Breast epithelium (tissue), 4 donors: ENCODE data around the gene FLAD1. TPM values are rescaled to one million over a fixed set of nuclear protein-coding genes. Genes with fewer than 3 reads are reported as not detected.

Source experiments
- DNase-seq, 2 donors: peaks; one replicate each; pipeline ENCODE4 v3.0.0-alpha.2; 2019; ENCODE audit warnings: low spot score in 2 of 2
- H3K27ac ChIP-seq, 2 donors: fragments of 200-600 bp; sonication (generic) in 1 of 2; one replicate each; pipeline ENCODE4 v1.5.1; 2016 to 2019; ENCODE audit warnings: mild to moderate bottlenecking in 1 of 2
- H3K27me3 ChIP-seq, 2 donors: fragments of 200-600 bp; sonication (generic) in 1 of 2; one replicate each; pipeline versions ENCODE4 v1.5.1 to v1.6.0; 2017 to 2019; ENCODE audit warnings: control low read depth in 1 of 2, mild to moderate bottlenecking in 1 of 2
- H3K36me3 ChIP-seq: fragments of 200-600 bp; one replicate; pipeline ENCODE4 v1.5.1; 2019
- H3K4me1 ChIP-seq, 2 donors: fragments of 200-600 bp; sonication (generic); one replicate each; pipeline ENCODE4 v1.5.1; 2016 to 2019; ENCODE audit warnings: control low read depth in 1 of 2
- H3K4me3 ChIP-seq, 3 donors: fragments of 200-600 bp; sonication (generic); 1 replicate in 2 of 3; 2 replicates in 1 of 3; pipeline ENCODE4 v1.5.1; 2016 to 2019; ENCODE audit warnings: mild to moderate bottlenecking in 3 of 3, moderate library complexity in 2 of 3
- H3K9me3 ChIP-seq, 2 donors: fragments of 200-600 bp; sonication (generic) in 1 of 2; one replicate each; pipeline ENCODE4 v1.5.1; 2016 to 2019; ENCODE audit warnings: control low read depth in 1 of 2
- POLR2A ChIP-seq: fragments of 450-650 bp; IDR thresholded peaks from one replicate; pipeline ENCODE4 v1.6.1; 2016; ENCODE audit warnings: antibody characterized with exemption, mild to moderate bottlenecking, moderate library complexity
- POLR2AphosphoS5 ChIP-seq, 3 donors: sonication (generic); formaldehyde crosslinking; IDR thresholded peaks; one replicate each; pipeline ENCODE4 v1.6.1; 2017; ENCODE audit warnings: antibody characterized with exemption in 3 of 3
- intact Hi-C: fragments of 100-400 bp; cut with DNase I; formaldehyde crosslinking; loops from one replicate; pipeline ENCODE4 v1.15.1; 2023; ENCODE audit warnings: low total_unique reads
- total RNA-seq, 3 donors: library from RNA; depleted of rRNA; stranded (reverse); fragments of >200 nt; gene quantifications; one replicate each; pipeline ENCODE4 v1.1.0, GENCODE V29; 2016
- TF ChIP-seq, protein P1 (sequence below), 3 donors: fragments of 450-650 bp; IDR thresholded peaks; one replicate each; pipeline ENCODE4 v1.5.1; 2016 to 2017; ENCODE audit warnings: antibody characterized with exemption in 3 of 3, mild to moderate bottlenecking in 3 of 3, moderate library complexity in 3 of 3

FLAD1 gene
- total RNA-seq, 3 donors from 2014 or later, result 27.0 to 42.7 (median 39.3) TPM

DNA sequence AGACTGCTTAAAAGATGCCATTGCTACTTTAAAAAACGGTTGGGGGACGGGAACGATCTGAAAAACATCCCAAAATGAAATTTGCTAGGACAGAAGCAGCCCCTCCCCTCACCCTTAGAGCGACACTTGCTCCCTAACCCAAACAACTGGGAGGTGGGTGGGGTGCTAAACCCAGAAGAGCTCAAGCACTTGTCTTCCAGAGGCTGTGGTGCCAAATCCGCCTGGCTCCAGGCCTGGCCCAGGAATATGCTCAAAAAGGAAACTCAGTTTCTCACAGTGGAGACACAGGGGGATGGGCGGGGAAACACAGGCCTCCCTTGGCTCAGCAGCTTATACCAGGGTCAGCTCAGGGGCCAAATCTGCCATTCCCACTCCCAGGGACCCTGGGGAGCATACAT, 26.6 kb upstream of the FLAD1 start:
- peak overlapping the region; percentile 52 to 64 (median 55) for H3K4me3 ChIP-seq
- H3K4me1 ChIP-seq, result peaks cover 0 to 27% of the 10 kb centered on the region in 2 donors
- no peak for DNase-seq
- H3K9me3 ChIP-seq, result no peaks in the 10 kb centered on the region
- intact Hi-C loops, result loop anchor here (10.0 kb wide), 1 partner anchor 108 kb away; the partner anchor contains the start of gene EFNA4
- H3K27me3 ChIP-seq, result no peaks in the 10 kb centered on the region
- no peaks in the 10 kb centered on the region for H3K36me3 ChIP-seq
- H3K27ac ChIP-seq, result peak overlapping the region; percentile 69 to 76
- TF ChIP-seq POLR2AphosphoS5 (IDR thresholded peaks at IDR 0.05) (no peak), POLR2A (no peak)
- TF ChIP-seq, protein P1, sequence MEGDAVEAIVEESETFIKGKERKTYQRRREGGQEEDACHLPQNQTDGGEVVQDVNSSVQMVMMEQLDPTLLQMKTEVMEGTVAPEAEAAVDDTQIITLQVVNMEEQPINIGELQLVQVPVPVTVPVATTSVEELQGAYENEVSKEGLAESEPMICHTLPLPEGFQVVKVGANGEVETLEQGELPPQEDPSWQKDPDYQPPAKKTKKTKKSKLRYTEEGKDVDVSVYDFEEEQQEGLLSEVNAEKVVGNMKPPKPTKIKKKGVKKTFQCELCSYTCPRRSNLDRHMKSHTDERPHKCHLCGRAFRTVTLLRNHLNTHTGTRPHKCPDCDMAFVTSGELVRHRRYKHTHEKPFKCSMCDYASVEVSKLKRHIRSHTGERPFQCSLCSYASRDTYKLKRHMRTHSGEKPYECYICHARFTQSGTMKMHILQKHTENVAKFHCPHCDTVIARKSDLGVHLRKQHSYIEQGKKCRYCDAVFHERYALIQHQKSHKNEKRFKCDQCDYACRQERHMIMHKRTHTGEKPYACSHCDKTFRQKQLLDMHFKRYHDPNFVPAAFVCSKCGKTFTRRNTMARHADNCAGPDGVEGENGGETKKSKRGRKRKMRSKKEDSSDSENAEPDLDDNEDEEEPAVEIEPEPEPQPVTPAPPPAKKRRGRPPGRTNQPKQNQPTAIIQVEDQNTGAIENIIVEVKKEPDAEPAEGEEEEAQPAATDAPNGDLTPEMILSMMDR (IDR thresholded peaks at IDR 0.05), result no peak

GRCh38 chr1:154957091-154957657, 26.0 kb upstream of the FLAD1 start:
- H3K4me3 ChIP-seq, result peak overlapping the region in 1 of 3 donors; percentile 64
- peak overlapping the region; percentile 69 to 76 for H3K27ac ChIP-seq
- H3K4me1 ChIP-seq, result peaks cover 0 to 27% of the 10 kb centered on the region in 2 donors
- TF ChIP-seq, protein P1 (IDR thresholded peaks at IDR 0.05), result no peak
- TF ChIP-seq POLR2AphosphoS5 (IDR thresholded peaks at IDR 0.05) (no peak), POLR2A (no peak)
- intact Hi-C loops, result loop anchor here (10.0 kb wide), 1 partner anchor 108 kb away; the partner anchor contains the start of gene EFNA4
- no peaks in the 10 kb centered on the region for H3K36me3 ChIP-seq
- H3K27me3 ChIP-seq, result no peaks in the 10 kb centered on the region
- DNase-seq, result no peak
- no peaks in the 10 kb centered on the region for H3K9me3 ChIP-seq

DNA sequence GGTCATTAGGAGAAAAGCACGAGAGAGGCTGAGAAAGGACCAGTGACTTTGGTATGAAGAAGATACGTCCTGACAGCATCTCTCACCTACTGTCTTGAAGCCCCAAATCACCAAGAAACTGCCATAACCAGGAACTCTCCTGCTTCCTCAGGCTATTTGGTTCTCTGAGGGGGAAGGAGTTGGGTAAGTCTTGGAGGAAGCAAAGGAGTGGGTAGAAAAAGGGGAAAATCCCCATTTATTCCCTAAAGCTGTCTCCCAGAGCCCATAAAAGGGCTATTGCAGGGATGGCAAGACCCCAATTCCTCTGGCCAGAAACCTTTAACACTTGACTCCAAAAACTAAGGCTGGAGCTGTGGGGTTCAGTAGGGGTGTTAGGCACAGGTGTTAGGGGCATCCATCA, 25.1 kb upstream of the FLAD1 start:
- peaks cover 0 to 34% of the 10 kb centered on the region in 2 donors for H3K4me1 ChIP-seq
- H3K4me3 ChIP-seq, result no peak overlapping the region
- intact Hi-C loops, result loop anchor here (10.0 kb wide), 1 partner anchor 107 kb away; the partner anchor contains the start of gene EFNA4
- no peak for TF ChIP-seq POLR2A
- TF ChIP-seq POLR2AphosphoS5 (IDR thresholded peaks at IDR 0.05), result no peak
- TF ChIP-seq, protein P1 (IDR thresholded peaks at IDR 0.05), result no peak
- H3K27me3 ChIP-seq, result no peaks in the 10 kb centered on the region
- H3K27ac ChIP-seq, result peak overlapping the region in 1 of 2 donors; percentile 7
- DNase-seq, result no peak
- H3K36me3 ChIP-seq, result no peaks in the 10 kb centered on the region
- no peaks in the 10 kb centered on the region for H3K9me3 ChIP-seq

- DNase-seq, result no peak
- Histone ChIP-seq H3K4me1 (peaks cover 0 to 33% of the 10 kb centered on the region in 2 donors), H3K27me3 (no peaks in the 10 kb centered on the region), H3K36me3 (no peaks in the 10 kb centered on the region), H3K27ac (peak overlapping the region in 1 of 2 donors; percentile 9), H3K4me3 (no peak overlapping the region), H3K9me3 (no peaks in the 10 kb centered on the region)
- TF ChIP-seq POLR2AphosphoS5 (IDR thresholded peaks at IDR 0.05) (no peak), POLR2A (no peak)
- TF ChIP-seq, protein P1 (IDR thresholded peaks at IDR 0.05), result no peak
- intact Hi-C loops, result loop anchor here (10.0 kb wide), 1 partner anchor 106 kb away; the partner anchor contains the start of gene EFNA4
Measured at GRCh38 chr1:154958681-154959425, 24.3 kb upstream of the FLAD1 start.

DNA sequence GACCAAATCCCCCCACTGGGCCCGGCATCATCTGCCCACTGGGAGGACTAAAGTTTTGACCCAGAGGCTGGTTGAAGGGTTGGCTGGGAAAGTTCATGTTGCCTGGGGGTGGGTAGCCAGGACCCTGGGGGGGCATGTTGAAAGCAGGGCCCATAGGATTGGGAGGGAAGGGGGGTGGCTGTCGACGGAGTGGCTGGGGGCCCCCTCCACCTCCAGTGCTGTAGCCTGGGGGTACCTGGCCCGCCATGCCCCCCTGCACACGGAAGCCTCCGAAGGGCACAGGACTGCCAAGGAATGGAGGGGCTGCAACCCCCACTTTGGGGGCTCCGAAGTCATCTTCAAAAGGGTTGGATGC, 23.7 kb upstream of the FLAD1 start:
- H3K4me1 ChIP-seq, result peaks cover 0 to 29% of the 10 kb centered on the region in 2 donors
- H3K4me3 ChIP-seq, result no peak overlapping the region
- TF ChIP-seq POLR2A (no peak), POLR2AphosphoS5 (IDR thresholded peaks at IDR 0.05) (no peak)
- TF ChIP-seq, protein P1 (IDR thresholded peaks at IDR 0.05), result no peak
- no peaks in the 10 kb centered on the region for H3K27me3 ChIP-seq
- H3K27ac ChIP-seq, result peak overlapping the region in 1 of 2 donors; percentile 9
- no peak for DNase-seq
- H3K9me3 ChIP-seq, result no peaks in the 10 kb centered on the region
- no peaks in the 10 kb centered on the region for H3K36me3 ChIP-seq
- intact Hi-C loops, result loop anchor here (10.0 kb wide), 1 partner anchor 105 kb away; the partner anchor contains the start of gene EFNA4
